Measurements from ENCODE around the gene CRYBB1.

CRYBB1 gene

GRCh38 chr22:26660356-26660755, 42.5 kb upstream of the CRYBB1 start:
- no peak overlapping the region for H3K4me3 ChIP-seq (replicated peaks; ENCODE audit: low read depth, low read length)
- no peak for DNase-seq (ENCODE audit: extremely low read depth, low read depth)
- TF ChIP-seq CTCF (IDR thresholded peaks at IDR 0.05; ENCODE audit: low read depth, low read length, missing control alignments) = no peak

- DNase-seq (ENCODE audit: extremely low read depth, low read depth) = peak; percentile 96
- TF ChIP-seq CTCF (IDR thresholded peaks at IDR 0.05; ENCODE audit: low read depth, low read length, missing control alignments) = no peak
- H3K4me3 ChIP-seq (replicated peaks; ENCODE audit: low read depth, low read length) = peak overlapping the region; percentile 35
Observed at GRCh38 chr22:26658671-26659478, 41.0 kb upstream of the CRYBB1 start.

DNA sequence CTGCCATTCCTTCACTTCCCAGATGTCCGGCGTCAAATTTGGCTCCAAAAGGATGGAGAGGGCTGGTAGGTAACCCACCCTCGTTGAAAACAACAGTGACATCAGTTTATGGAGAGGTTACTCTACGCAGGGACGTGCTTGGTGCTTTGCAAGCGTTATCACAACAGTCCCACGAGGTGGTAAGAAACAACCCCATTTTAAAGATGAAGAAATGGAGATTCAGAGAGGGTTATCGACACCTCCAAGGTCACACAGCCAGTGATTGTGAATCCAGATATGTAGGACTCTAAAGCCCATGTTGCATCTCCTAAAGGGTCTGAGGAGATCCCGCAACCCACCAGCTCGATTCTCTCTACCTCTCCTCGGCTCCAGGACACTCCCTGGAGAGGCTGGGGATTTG, 40.3 kb upstream of the CRYBB1 start:
- no peak for TF ChIP-seq CTCF (IDR thresholded peaks at IDR 0.05; ENCODE audit: low read depth, low read length, missing control alignments)
- H3K4me3 ChIP-seq (replicated peaks; ENCODE audit: low read depth, low read length) = peak overlapping the region; percentile 37
- no peak for DNase-seq (ENCODE audit: extremely low read depth, low read depth)

- no peak for DNase-seq (ENCODE audit: extremely low read depth, low read depth)
- H3K4me3 ChIP-seq (replicated peaks; ENCODE audit: low read depth, low read length) = peak within 1 kb of the TSS; percentile 37
- TF ChIP-seq CTCF (IDR thresholded peaks at IDR 0.05; ENCODE audit: low read depth, low read length, missing control alignments) = no peak
Observed at GRCh38 chr22:26656891-26657851, 39.3 kb upstream of the CRYBB1 start, which contains the start of gene MIAT. Gene MIAT, plus strand, starts transcription at chr22:26657588.

DNA sequence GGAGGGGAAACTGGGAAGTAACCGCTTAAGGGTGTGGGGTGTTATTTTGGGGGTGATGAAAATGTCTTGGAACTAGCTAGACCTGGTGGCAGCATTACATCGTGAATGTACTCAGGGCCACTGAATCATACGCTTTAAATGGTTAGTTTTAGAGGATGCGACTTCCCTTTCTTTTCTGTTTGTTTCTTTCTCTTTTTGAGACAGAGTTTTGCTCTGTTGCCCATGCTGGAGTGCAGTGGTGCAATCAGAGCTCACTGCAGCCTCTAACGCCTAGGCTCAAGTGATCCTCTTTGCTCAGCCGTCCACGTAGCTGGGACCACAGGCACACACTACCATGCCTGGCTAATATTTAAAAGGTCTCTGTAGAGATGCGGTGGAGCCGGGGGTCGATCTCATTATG, 34.0 kb upstream of the CRYBB1 start:
- no peak for TF ChIP-seq CTCF (IDR thresholded peaks at IDR 0.05; ENCODE audit: low read depth, low read length, missing control alignments)
- H3K4me3 ChIP-seq (replicated peaks; ENCODE audit: low read depth, low read length) = no peak overlapping the region
- no peak for DNase-seq (ENCODE audit: extremely low read depth, low read depth)

GRCh38 chr22:26650722-26651421, 33.0 kb upstream of the CRYBB1 start:
- H3K4me3 ChIP-seq (replicated peaks; ENCODE audit: low read depth, low read length) = no peak overlapping the region
- no peak for TF ChIP-seq CTCF (IDR thresholded peaks at IDR 0.05; ENCODE audit: low read depth, low read length, missing control alignments)
- no peak for DNase-seq (ENCODE audit: extremely low read depth, low read depth)

All from HFF-Myc (cell line).